ENCODE measurements around the gene G6PD.
"Not testable (repeated sequence)": the region's sequence is repeated elsewhere in the genome, so short reads cannot be mapped to it uniquely, and the experiment has no call there.

Gene G6PD

DNA sequence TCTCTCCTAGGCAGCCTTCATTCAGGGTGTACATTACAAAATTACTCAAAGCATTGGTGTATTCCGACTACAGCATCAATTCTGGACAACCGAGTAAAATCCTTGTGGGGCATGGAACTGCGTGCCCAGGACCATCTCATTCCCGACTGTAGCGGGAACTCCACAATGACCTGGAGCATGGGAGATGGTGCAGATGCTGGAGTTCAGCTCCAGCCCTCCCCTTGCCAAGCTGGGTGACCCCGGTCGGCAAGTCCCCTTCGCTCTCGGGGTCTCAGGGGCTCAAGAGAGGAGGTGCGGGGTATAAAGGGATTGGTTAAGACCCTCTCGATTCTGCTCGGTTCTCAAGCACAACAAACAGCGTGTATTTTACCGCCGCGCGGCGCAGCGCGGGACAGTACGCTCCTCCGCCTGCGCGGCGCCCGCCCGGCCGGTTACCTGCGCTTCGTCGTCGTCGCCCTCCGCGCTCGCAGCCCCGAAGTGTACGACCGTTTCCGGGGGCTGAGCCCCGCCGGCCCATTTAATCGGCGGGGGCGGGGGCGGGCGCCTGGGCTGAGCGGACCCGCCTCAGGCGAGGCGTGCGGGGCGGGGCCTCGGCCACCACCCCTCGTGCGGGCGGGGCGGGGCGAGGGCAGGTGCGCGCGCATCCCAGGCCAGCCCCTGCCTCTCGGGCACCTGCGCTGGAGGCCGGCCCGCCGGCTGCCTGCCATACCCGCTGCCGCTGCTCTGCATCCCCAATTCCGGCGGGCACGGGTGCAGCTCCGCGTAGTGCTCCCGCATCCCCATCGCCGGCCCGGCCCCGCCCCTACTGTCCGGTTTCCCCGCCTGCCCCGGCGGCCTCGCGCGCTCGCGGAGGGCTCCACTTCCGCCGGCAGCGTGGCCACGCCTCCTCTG lies at the start of gene G6PD:
TSS of gene G6PD (minus strand) at position 493 of the 891 bp plus-strand sequence. CDS start 691 bp downstream, outside the sequence.
- peaks cover 0 to 6% of the 10 kb centered on the region in 2 donors for H3K36me3 ChIP-seq (ENCODE audit: control insufficient read depth in 1 of 2, insufficient read depth in 2 of 2, low read length in 2 of 2)
- peak within 1 kb of the TSS; percentile 83 to 85 for H3K4me3 ChIP-seq (ENCODE audit: low read depth in 1 of 2, low read length in 2 of 2)
- no peaks in the 10 kb centered on the region for H3K9me3 ChIP-seq (ENCODE audit: control insufficient read depth in 1 of 2, low read length in 2 of 2)
- H3K27me3 ChIP-seq (ENCODE audit: low read depth, low read length), result no peaks in the 10 kb centered on the region
- H3K27ac ChIP-seq (ENCODE audit: low read length), result peak within 1 kb of the TSS; percentile 93
- peaks cover 0 to 21% of the 10 kb centered on the region in 2 donors for H3K4me1 ChIP-seq (ENCODE audit: control insufficient read depth in 1 of 2, insufficient read depth in 2 of 2, low read length in 2 of 2)

DNA sequence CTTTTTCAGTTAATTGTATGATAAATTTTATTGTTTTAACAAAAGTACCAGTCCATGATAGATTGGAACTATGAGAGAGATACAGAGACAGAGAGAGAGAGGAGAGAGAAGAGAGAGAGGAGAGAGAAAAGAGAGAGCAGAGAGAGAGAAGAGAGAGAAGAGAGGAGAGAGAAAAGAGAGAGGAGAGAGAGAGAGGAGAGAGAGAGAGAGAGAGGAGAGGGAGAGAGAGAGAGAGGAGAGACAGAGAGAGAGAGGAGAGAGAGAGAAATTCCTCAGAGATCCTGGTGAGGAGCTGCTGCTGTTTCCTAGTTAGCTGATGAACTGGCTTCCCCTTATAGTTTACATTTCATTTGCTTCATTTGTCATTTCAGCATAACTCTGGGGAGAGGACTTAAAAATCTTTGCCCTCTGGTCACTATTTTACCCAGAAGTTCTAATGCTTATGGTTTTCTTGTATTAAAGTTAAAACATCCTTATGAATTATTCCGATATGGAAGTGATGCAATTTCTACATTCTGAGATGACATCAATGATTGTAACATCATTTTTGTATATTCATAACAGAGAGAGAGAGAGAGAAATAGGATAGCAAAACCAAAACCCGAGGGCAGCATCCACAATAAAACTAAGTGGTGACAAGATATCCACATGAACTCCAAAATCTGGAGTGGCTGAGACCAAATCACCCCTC lies 49.1 kb upstream of the G6PD start:
- Histone ChIP-seq H3K9me3 (ENCODE audit: control insufficient read depth in 1 of 2, low read length in 2 of 2) (no peaks in the 10 kb centered on the region), H3K4me1 (ENCODE audit: control insufficient read depth in 1 of 2, insufficient read depth in 2 of 2, low read length in 2 of 2) (no peaks in the 10 kb centered on the region), H3K27me3 (ENCODE audit: low read depth, low read length) (no peaks in the 10 kb centered on the region), H3K36me3 (ENCODE audit: control insufficient read depth in 1 of 2, insufficient read depth in 2 of 2, low read length in 2 of 2) (no peaks in the 10 kb centered on the region), H3K4me3 (ENCODE audit: low read depth in 1 of 2, low read length in 2 of 2) (no peak overlapping the region), H3K27ac (ENCODE audit: low read length) (no peak overlapping the region)

DNA sequence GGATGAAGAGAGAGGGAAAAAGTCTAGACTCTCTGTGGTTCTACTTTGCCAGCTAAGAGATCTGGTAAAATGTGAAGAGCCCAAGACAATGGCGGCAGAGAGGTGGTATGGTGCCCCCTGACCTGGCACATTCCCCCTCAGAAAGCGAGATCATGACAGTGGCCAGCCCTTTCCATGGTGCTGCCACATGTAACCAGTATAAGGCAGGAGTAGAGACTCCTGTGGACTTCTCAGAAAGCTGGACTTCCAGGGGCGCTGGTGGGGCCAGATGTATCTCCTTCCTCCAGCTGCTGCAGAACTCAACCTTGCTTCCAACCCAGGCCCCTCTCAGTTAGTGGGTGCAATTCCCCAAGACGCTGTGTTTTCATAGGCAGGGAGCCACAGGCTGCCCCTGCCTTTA lies 47.8 kb upstream of the G6PD start:
- Histone ChIP-seq H3K36me3 (ENCODE audit: control insufficient read depth in 1 of 2, insufficient read depth in 2 of 2, low read length in 2 of 2) (no peaks in the 10 kb centered on the region), H3K27ac (ENCODE audit: low read length) (no peak overlapping the region), H3K9me3 (ENCODE audit: control insufficient read depth in 1 of 2, low read length in 2 of 2) (no peaks in the 10 kb centered on the region), H3K4me1 (ENCODE audit: control insufficient read depth in 1 of 2, insufficient read depth in 2 of 2, low read length in 2 of 2) (no peaks in the 10 kb centered on the region), H3K27me3 (ENCODE audit: low read depth, low read length) (no peaks in the 10 kb centered on the region), H3K4me3 (ENCODE audit: low read depth in 1 of 2, low read length in 2 of 2) (no peak overlapping the region)

GRCh38 chrX:154593201-154593600 lies 46.6 kb upstream of the G6PD start:
- no peaks in the 10 kb centered on the region for H3K9me3 ChIP-seq (ENCODE audit: control insufficient read depth in 1 of 2, low read length in 2 of 2)
- no peaks in the 10 kb centered on the region for H3K4me1 ChIP-seq (ENCODE audit: control insufficient read depth in 1 of 2, insufficient read depth in 2 of 2, low read length in 2 of 2)
- no peaks in the 10 kb centered on the region for H3K36me3 ChIP-seq (ENCODE audit: control insufficient read depth in 1 of 2, insufficient read depth in 2 of 2, low read length in 2 of 2)
- H3K4me3 ChIP-seq (ENCODE audit: low read depth in 1 of 2, low read length in 2 of 2), result no peak overlapping the region
- no peak overlapping the region for H3K27ac ChIP-seq (ENCODE audit: low read length)
- no peaks in the 10 kb centered on the region for H3K27me3 ChIP-seq (ENCODE audit: low read depth, low read length)

GRCh38 chrX:154592505-154592904 lies 45.9 kb upstream of the G6PD start:
- no peaks in the 10 kb centered on the region for H3K27me3 ChIP-seq (ENCODE audit: low read depth, low read length)

GRCh38 chrX:154590415-154590814 lies 43.8 kb upstream of the G6PD start:
- H3K27me3 ChIP-seq (ENCODE audit: low read depth, low read length); H3K4me3 ChIP-seq (ENCODE audit: low read depth in 1 of 2, low read length in 2 of 2); H3K27ac ChIP-seq (ENCODE audit: low read length); H3K36me3 ChIP-seq (ENCODE audit: control insufficient read depth in 1 of 2, insufficient read depth in 2 of 2, low read length in 2 of 2); H3K4me1 ChIP-seq (ENCODE audit: control insufficient read depth in 1 of 2, insufficient read depth in 2 of 2, low read length in 2 of 2); H3K9me3 ChIP-seq (ENCODE audit: control insufficient read depth in 1 of 2, low read length in 2 of 2): not testable (repeated sequence)

More at GRCh38 chrX:154592505-154592904, 45.9 kb upstream of the G6PD start:
- H3K4me1 ChIP-seq (ENCODE audit: control insufficient read depth in 1 of 2, insufficient read depth in 2 of 2, low read length in 2 of 2), result no peaks in the 10 kb centered on the region
- H3K27ac ChIP-seq (ENCODE audit: low read length), result no peak overlapping the region
- no peaks in the 10 kb centered on the region for H3K36me3 ChIP-seq (ENCODE audit: control insufficient read depth in 1 of 2, insufficient read depth in 2 of 2, low read length in 2 of 2)
- no peaks in the 10 kb centered on the region for H3K9me3 ChIP-seq (ENCODE audit: control insufficient read depth in 1 of 2, low read length in 2 of 2)
- H3K4me3 ChIP-seq (ENCODE audit: low read depth in 1 of 2, low read length in 2 of 2), result no peak overlapping the region

DNA sequence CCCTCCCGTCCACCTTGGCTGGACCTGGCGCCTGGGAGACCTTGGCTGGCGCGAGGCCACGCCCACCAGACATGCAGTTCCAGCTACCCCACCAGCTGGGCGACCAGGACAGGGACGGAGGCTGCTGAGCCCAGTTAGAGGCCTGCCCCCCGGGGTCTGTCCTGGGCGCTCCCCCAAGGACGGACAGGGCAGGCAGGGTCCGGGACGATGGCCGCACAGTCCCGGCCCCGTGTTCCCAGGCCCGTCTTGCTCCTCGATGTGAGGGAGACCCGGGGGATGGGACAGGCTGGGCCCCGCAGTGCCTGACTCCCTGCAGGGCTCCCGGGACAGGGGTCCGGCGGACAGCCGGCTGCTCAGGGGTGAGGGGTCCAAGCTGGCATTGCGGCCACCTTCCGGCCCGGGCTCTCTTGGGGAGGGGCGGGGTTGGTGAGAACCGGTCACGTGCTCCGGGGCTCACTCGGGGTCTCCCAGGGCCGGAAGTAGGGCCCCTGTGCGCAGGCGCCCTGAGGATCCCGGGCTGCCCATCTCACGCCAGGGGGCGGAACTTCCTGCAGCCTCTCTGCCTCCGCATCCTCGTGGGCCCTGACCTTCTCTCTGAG lies 38.0 kb upstream of the G6PD start, which contains the start of gene CTAG1A:
TSS of gene CTAG1A (plus strand) at position 549 of the 599 bp plus-strand sequence. CDS start 74 bp downstream, outside the sequence.
- not testable (repeated sequence) for H3K27ac ChIP-seq (ENCODE audit: low read length); H3K4me1 ChIP-seq (ENCODE audit: control insufficient read depth in 1 of 2, insufficient read depth in 2 of 2, low read length in 2 of 2); H3K4me3 ChIP-seq (ENCODE audit: low read depth in 1 of 2, low read length in 2 of 2); H3K9me3 ChIP-seq (ENCODE audit: control insufficient read depth in 1 of 2, low read length in 2 of 2); H3K27me3 ChIP-seq (ENCODE audit: low read depth, low read length); H3K36me3 ChIP-seq (ENCODE audit: control insufficient read depth in 1 of 2, insufficient read depth in 2 of 2, low read length in 2 of 2)

DNA sequence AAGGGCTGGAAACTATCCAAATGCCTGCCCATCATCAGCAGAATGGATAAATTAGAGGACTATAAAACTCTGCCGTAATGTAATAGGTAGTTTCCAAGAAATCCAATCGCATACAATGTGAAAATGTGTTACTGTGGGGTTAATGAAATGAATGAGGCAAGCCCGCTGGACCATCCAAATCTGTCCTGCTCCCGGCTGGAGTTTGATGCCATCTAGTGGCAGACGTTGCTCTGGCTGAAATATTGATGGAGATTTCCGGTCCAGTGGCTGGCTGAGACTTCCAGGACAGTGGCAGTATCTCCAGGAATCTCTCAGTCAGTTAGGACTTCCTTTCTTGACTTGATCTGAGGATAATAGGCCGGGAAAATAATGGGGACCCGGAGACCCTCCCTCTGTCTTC lies 36.3 kb upstream of the G6PD start:
- not testable (repeated sequence) for H3K4me3 ChIP-seq (ENCODE audit: low read depth in 1 of 2, low read length in 2 of 2); H3K27ac ChIP-seq (ENCODE audit: low read length); H3K4me1 ChIP-seq (ENCODE audit: control insufficient read depth in 1 of 2, insufficient read depth in 2 of 2, low read length in 2 of 2); H3K9me3 ChIP-seq (ENCODE audit: control insufficient read depth in 1 of 2, low read length in 2 of 2); H3K36me3 ChIP-seq (ENCODE audit: control insufficient read depth in 1 of 2, insufficient read depth in 2 of 2, low read length in 2 of 2); H3K27me3 ChIP-seq (ENCODE audit: low read depth, low read length)

DNA sequence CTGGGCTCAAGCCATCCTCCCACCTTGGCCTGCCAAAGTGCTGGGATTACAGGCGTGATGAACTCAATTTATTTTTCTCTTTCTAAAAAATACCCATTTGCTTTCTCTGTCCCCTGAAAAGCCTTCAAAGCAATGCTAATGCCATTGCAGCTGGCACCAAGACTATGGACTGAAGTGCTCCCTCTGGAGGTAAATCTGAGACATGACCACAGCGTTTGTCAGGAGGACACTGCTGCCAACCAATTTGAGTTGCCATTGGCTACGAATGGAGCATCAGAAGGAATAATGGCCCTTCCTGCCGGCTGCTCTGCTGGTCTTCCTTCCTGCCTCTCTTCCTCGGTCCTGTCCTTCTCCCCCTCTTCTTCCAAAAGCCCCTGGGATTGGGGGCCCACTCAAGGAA lies 28.4 kb upstream of the G6PD start:
- H3K27me3 ChIP-seq (ENCODE audit: low read depth, low read length); H3K4me3 ChIP-seq (ENCODE audit: low read depth in 1 of 2, low read length in 2 of 2); H3K36me3 ChIP-seq (ENCODE audit: control insufficient read depth in 1 of 2, insufficient read depth in 2 of 2, low read length in 2 of 2); H3K4me1 ChIP-seq (ENCODE audit: control insufficient read depth in 1 of 2, insufficient read depth in 2 of 2, low read length in 2 of 2); H3K27ac ChIP-seq (ENCODE audit: low read length); H3K9me3 ChIP-seq (ENCODE audit: control insufficient read depth in 1 of 2, low read length in 2 of 2): not testable (repeated sequence)

DNA sequence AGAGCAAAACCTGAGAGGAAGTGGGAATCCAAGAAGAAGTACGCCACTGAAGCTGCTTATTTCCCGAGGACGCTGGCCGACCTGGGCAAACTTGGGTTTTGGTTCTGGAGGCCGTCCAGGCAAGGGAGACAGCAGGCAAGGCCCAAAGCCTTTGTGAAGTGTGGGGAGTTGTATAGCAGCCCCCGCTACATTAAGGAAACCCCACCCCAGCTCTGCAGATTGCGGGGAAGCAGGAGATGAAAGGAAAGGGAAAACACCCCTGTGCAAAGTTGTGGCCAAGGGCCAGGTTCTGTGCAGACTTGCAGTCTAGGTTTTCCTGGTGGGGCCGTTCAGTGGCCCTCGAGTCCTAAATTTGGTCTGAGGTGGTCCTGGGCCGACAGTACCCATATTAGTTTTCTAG lies 26.4 kb upstream of the G6PD start:
- H3K4me1 ChIP-seq (ENCODE audit: control insufficient read depth in 1 of 2, insufficient read depth in 2 of 2, low read length in 2 of 2); H3K27ac ChIP-seq (ENCODE audit: low read length); H3K27me3 ChIP-seq (ENCODE audit: low read depth, low read length): not testable (repeated sequence)

GRCh38 chrX:154570361-154570760 lies 23.7 kb upstream of the G6PD start:
- not testable (repeated sequence) for H3K4me3 ChIP-seq (ENCODE audit: low read depth in 1 of 2, low read length in 2 of 2); H3K9me3 ChIP-seq (ENCODE audit: control insufficient read depth in 1 of 2, low read length in 2 of 2); H3K27ac ChIP-seq (ENCODE audit: low read length); H3K27me3 ChIP-seq (ENCODE audit: low read depth, low read length); H3K4me1 ChIP-seq (ENCODE audit: control insufficient read depth in 1 of 2, insufficient read depth in 2 of 2, low read length in 2 of 2); H3K36me3 ChIP-seq (ENCODE audit: control insufficient read depth in 1 of 2, insufficient read depth in 2 of 2, low read length in 2 of 2)

More for the DNA sequence above, 26.4 kb upstream of the G6PD start:
- not testable (repeated sequence) for H3K4me3 ChIP-seq (ENCODE audit: low read depth in 1 of 2, low read length in 2 of 2); H3K36me3 ChIP-seq (ENCODE audit: control insufficient read depth in 1 of 2, insufficient read depth in 2 of 2, low read length in 2 of 2); H3K9me3 ChIP-seq (ENCODE audit: control insufficient read depth in 1 of 2, low read length in 2 of 2)
